HG03108 (cell line): ENCODE measurements around the gene KCNS1.

Experiments used
- ATAC-seq: cut with Tn5 transposase; IDR thresholded peaks from one replicate; pipeline ENCODE4 v1.9.1; 2021; ENCODE audit warnings: moderate library complexity; ENCODE audit not compliant: unreplicated experiment

KCNS1 gene

GRCh38 chr20:45110301-45110700, 9.4 kb upstream of the KCNS1 start:
- ATAC-seq: no peak

- ATAC-seq: no peak
These were observed 8.7 kb upstream of the KCNS1 start for GRCh38 chr20:45109634-45110033.

DNA sequence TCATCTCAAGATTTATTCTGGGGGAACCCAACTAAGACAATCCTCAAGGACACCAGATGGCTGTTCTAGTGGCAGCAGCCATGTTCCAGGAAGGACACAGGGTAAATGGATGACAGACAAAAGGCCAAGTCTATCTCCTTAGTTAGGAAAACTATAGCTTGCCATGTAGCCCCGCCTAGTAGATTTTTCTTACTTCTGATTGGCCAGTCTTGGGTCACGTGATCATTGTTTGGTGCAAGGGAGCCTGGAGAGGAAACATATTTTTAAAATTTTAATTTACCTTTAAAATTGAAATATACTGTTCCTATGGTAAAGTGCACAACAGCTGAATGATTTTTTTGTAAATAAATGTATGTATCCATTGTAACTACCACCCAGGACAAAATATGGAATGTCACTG, 4.4 kb upstream of the KCNS1 start:
- no peak for ATAC-seq

DNA sequence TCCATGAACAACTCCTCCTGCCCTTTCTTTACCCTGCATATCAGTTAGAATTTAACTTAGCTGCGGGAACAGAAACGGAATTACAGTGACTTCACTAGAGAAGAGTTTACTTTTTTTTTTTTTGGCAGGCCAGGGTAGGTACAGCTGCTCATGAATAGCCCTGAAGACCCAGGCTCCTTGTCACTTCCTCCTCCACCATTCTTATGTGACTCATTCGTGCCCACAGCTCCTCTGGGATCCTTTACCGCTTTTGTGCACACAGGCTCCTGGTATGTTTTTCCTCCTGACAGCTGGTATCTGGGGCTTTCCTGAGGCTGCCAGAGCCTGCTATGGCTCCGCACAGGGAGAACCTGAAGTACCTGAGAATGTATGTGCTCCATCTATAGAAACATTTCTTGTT, 3.9 kb upstream of the KCNS1 start:
- ATAC-seq: no peak

- no peak for ATAC-seq
These were observed 2.1 kb upstream of the KCNS1 start for GRCh38 chr20:45103072-45103471.

DNA sequence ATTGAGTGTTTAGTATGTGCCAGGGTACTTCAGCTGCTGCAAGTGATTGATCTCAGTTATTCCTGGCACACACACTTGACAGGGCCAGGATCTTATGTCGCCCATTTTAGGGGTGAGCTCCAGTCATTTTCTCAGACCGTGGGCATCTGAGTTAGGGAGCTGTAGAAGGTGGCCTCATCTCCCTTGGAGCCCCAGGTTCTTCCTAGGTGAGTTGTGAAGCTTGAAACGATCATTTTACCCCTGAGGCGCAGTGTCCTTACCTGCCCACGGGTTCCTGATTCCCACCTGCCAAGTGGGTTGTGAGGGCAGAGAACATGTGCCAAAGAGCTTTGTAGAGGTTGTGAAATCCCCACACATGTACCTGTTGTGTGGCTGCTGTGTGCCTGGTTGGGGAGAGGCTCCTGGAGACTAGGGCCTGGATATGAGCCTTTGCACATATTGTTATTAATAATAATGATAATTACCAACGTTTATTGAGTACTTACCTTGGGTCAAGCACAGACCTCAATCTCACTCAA, 465 bp upstream of the KCNS1 start:
- no peak for ATAC-seq

DNA sequence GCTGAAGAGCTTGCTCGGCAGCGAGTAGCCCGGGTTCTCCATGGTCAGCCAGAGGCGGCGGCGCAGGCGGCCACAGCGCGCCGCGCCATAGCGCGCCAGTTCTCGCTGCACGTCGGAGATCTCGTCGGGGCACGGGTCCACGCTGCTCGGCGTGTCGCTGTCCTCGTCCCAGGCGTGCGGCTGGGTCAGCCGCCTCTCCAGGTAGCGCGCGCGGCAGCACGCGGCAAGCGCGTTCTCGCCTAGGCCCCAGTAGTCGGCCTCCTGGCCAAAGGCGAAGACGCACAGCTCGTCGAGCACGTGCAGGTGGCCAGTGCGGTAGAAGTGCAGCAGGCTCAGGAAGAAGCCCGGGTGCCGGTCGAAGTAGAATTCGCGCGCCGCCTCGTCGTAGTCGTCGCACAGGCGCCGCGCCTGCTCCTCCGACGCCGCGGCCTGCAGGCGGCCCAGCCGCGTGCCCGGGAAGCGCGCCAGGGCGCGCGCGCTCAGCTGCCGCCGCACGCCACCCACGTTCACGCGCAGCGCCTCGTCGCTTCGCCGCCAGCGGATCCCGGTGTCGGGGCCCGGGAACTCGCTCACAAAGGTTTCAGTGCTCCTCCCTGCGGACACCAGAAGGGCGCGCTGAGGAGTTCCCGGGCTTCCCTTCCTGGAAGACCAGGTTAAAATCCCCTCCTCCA, 2.7 kb downstream of the KCNS1 start:
- no peak for ATAC-seq

- ATAC-seq: no peak
These were observed 3.3 kb downstream of the KCNS1 start for GRCh38 chr20:45097485-45098102.

- no peak for ATAC-seq
These were observed 4.1 kb downstream of the KCNS1 start for GRCh38 chr20:45096781-45097180.

DNA sequence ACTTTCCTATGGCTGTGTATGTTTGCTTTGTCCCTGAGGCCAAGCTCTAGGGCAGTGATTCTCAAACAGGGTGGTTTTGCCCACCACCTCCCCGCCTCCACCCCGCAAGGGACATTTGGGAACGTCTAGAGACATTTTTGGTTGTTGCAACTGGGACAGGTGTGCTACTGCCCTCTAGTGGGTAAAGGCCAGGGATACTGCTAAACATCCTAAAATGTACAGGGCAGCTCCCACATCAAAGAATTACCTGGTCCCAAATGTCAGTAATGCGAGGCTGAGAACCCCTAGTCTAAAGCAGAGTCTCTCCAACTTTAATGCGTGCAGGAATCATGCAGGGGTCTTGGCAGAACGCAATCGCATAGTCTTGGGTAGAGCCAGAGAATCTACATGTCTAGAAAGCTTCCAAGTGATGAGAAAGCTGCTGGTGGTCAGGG, 5.1 kb downstream of the KCNS1 start:
- no peak for ATAC-seq

DNA sequence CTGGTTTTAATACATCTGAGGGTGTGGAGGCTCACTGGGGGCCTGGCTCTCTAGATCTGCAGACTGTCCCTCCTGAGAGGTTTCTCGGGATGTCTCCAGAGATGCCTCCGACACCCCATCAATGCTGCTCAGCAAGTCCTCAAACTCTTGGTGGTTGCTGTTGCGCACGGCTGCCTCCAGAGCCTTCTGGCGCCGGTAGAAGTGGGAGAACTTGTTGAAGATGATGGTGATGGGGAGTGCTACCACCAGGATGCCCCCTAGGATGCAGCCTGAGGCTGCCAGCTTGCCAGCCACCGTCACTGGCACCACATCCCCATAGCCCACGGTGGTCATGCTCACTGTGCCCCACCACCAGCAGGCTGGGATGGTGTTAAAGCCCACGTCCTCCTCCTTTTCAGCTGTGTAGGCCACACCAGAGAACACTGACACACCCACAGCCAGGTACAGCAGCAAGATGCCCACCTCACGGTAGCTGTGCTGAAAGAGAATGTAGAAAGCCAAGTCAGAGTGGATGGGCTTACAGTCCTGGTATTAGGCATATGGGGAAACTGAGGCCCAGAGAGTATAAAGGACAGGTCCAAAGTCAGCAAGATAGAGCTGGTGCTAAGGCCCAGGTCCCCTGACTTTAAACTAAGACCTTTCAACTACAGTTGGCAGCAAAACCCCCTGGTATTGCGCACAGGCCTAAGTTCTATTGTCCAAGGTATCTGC, 5.9 kb downstream of the KCNS1 start:
- ATAC-seq: no peak

DNA sequence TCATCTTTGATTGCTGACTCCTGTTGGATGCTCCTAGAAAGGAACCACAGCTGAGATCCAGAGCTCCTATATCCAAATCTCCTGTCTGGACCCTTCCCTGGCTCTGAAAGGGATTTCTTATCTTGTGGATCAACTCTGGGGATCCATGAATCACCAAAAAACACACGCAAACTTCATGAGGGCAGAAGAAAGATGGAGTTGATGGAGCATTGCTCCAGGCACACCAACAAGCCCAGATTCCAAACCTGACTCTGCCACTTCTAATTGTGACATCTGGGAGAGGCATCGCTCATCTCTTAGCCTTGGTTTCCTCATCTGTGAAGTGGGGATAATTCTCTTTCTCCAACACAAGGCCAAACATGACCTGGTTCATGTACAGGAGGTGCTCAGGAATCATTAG, 6.7 kb downstream of the KCNS1 start:
- ATAC-seq: no peak

GRCh38 chr20:45092898-45093297, 8.0 kb downstream of the KCNS1 start:
- no peak for ATAC-seq

GRCh38 chr20:45091366-45091765, 9.6 kb downstream of the KCNS1 start:
- no peak for ATAC-seq

DNA sequence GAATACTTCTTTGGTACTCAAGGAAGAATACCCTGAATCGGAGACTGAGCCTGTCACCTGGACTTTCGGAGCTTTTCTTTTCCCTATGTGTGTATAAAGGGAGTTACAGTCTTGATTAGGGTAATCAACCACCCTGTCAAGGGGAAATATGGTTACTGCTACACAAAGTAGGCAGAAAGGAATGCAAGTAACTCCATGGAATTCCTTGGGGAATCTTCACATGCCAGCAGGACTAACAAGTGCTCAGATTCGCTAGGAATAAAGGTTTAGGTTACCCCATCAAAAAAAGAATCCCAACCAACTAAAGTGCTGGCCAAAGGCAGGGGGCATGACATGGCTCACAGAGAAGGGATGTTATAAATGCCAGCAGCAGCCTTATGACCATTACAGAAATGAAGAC, 10.4 kb downstream of the KCNS1 start:
- ATAC-seq: no peak

DNA sequence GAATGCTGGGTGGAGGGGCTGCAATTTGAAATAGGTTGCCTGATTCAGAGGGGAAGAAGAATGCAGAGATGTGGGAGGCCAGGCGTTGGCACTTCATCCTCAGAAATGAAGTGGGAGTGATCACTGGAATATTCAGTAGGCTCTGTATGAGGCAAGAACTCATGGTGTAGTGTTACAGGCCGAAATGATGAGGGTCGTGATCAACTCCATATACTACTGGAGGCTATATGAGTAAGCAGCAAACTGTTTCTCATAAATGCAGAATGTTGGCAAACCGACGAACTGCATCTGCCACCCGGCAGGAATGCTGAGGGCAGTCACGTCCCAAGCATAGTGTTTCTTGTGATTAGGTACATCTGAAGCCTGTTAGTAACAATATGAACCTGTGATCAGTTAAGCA, 12.7 kb downstream of the KCNS1 start:
- no peak for ATAC-seq

DNA sequence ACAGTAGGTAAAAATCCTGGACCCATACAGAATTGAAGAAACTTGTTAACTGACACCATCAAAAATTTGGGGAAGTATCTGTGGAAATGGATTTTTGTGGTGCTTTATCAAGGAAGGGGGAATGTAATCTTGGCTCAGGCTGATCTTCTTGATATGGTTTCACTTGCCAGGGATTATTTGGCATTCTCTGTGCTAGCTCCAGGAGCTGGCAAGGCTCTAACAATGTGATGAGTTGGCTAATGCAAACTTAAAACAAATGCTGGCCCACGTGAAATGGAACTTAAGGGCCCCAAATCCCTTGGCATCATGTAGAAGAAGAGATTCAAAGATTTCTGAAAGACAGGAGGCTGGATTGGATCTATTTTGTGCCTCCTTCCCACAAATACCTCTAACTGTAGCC, 13.1 kb downstream of the KCNS1 start:
- ATAC-seq: no peak

- ATAC-seq: no peak
These were observed 13.7 kb downstream of the KCNS1 start for GRCh38 chr20:45087097-45087790.

- ATAC-seq: no peak
These were observed 15.1 kb downstream of the KCNS1 start for GRCh38 chr20:45085867-45086266.

DNA sequence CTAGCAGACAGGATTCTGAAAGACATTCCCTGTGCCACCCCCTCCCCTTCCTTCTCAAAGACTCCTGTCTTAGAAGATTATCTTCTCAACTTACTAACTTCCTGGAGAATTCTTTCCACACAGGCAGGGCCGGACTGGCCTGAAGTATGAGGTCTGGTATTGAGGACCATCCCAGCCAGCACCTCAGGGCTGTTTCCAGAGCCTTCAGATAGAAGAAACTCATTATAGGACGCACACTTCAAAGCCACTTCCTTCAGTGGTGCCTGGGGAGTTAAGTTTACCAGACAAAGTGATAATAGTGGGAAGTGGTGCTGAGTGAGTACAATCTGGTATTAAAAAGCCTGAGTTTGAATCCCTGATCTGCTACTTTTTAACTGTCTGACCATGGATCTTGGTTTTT, 15.6 kb downstream of the KCNS1 start:
- ATAC-seq: no peak

DNA sequence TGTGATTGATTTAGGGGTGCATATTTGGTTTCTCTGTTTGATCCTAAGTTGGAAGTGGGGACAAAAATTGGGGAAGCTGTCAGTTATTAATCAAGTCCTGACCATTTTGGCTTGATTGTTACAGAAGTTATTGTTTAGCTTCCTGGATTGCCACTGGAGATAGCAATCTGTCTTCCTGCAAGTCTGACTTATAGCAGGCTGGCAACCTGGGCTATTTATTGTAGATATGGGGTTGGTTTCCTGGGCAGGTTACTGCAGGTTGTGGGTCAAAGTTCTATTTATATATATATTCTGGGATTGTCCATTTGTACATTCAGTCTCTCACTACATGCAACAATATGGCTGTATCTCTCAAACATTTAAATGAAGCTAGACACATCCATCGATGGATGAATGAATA, 17.8 kb downstream of the KCNS1 start:
- no peak for ATAC-seq

GRCh38 chr20:45082468-45082867, 18.5 kb downstream of the KCNS1 start:
- ATAC-seq: no peak
